Ascending aorta (tissue), 2 donors: ENCODE measurements around the gene STK32A. TPM values are rescaled to one million over a fixed set of nuclear protein-coding genes. Genes with fewer than 3 reads are reported as not detected.
"Not testable (repeated sequence)": the region's sequence is repeated elsewhere in the genome, so short reads cannot be mapped to it uniquely, and the experiment has no call there.

Experiments
- DNase-seq, 2 donors: peaks; one replicate each; pipeline ENCODE4 v3.0.0-alpha.2; 2019; ENCODE audit warnings: low spot score in 2 of 2
- H3K27ac ChIP-seq, 2 donors: fragments of 200-600 bp; sonication (generic); one replicate each; pipeline ENCODE4 v1.5.1; 2016 to 2017; ENCODE audit warnings: mild to moderate bottlenecking in 1 of 2
- H3K27me3 ChIP-seq: fragments of 200-600 bp; sonication (generic); one replicate; pipeline ENCODE4 v1.5.1; 2017
- H3K36me3 ChIP-seq, 2 donors: fragments of 200-600 bp; sonication (generic); one replicate each; pipeline ENCODE4 v1.5.1; 2016
- H3K4me1 ChIP-seq, 2 donors: fragments of 200-600 bp; sonication (generic); one replicate each; pipeline ENCODE4 v1.5.1; 2016 to 2017; ENCODE audit warnings: mild to moderate bottlenecking in 1 of 2
- H3K4me3 ChIP-seq, 2 donors: fragments of 200-600 bp; sonication (generic); one replicate each; pipeline ENCODE4 v1.5.1; 2016 to 2017; ENCODE audit warnings: mild to moderate bottlenecking in 1 of 2
- H3K9me3 ChIP-seq, 2 donors: fragments of 200-600 bp; sonication (generic); one replicate each; pipeline ENCODE4 v1.5.1; 2016
- intact Hi-C: fragments of 100-400 bp; cut with DNase I; formaldehyde crosslinking; loops from one replicate; pipeline ENCODE4 v1.15.1; 2023
- total RNA-seq: library from RNA; depleted of rRNA; stranded (reverse); fragments of >200 nt; gene quantifications from one replicate; pipeline ENCODE4 v1.1.0, GENCODE V29; 2016
- TF ChIP-seq, protein P1 (sequence below), 3 experiments: fragments of 200-600 bp in 2 of 3; fragments of 450-650 bp in 1 of 3; sonication (generic) in 2 of 3; IDR thresholded peaks; one replicate each; pipeline ENCODE4 v1.5.1; 2016 to 2019; ENCODE audit warnings: antibody characterized with exemption in 3 of 3, mild to moderate bottlenecking in 1 of 3, moderate library complexity in 1 of 3

The STK32A gene
- total RNA-seq, 1 donor from 2014 or later, result 6.2 TPM

DNA sequence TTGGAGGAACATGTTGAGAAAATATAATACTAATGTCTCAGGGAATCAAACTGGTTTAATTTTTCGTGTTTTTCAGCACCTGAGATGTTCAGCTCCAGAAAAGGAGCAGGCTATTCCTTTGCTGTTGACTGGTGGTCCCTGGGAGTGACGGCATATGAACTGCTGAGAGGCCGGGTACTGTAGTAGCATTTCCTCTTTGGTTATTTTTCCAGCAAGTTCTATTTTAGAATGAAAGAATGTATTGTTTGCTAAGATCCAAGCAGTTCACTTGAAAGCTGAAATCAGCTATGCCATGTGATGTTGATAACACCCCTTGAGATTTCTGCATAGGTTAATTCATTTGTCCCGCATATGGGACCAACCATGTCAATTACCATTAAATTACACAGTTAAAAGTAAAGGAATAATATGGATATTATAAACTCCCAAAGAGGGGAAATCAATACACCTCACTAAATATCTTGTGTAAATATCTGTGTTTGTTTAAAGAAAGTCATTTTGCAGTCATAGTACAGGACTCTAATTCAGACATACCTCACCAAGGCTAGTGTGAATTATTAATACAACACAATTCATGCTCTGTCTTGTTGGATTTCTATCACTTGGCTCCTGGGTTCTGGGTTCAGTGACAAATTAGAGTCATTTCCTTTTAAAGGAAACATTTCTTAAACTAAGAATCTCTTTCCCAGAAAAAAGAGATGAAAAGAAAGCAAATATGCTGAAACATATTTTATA, 126.8 kb downstream of the STK32A start:
- intact Hi-C loops, result no loop called here
- no peaks in the 10 kb centered on the region for H3K9me3 ChIP-seq
- no peak for DNase-seq
- H3K4me1 ChIP-seq, result no peaks in the 10 kb centered on the region
- no peaks in the 10 kb centered on the region for H3K36me3 ChIP-seq
- TF ChIP-seq, protein P1, sequence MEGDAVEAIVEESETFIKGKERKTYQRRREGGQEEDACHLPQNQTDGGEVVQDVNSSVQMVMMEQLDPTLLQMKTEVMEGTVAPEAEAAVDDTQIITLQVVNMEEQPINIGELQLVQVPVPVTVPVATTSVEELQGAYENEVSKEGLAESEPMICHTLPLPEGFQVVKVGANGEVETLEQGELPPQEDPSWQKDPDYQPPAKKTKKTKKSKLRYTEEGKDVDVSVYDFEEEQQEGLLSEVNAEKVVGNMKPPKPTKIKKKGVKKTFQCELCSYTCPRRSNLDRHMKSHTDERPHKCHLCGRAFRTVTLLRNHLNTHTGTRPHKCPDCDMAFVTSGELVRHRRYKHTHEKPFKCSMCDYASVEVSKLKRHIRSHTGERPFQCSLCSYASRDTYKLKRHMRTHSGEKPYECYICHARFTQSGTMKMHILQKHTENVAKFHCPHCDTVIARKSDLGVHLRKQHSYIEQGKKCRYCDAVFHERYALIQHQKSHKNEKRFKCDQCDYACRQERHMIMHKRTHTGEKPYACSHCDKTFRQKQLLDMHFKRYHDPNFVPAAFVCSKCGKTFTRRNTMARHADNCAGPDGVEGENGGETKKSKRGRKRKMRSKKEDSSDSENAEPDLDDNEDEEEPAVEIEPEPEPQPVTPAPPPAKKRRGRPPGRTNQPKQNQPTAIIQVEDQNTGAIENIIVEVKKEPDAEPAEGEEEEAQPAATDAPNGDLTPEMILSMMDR (IDR thresholded peaks at IDR 0.05), result no peak
- no peaks in the 10 kb centered on the region for H3K27me3 ChIP-seq
- no peak overlapping the region for H3K27ac ChIP-seq
- H3K4me3 ChIP-seq, result no peak overlapping the region

DNA sequence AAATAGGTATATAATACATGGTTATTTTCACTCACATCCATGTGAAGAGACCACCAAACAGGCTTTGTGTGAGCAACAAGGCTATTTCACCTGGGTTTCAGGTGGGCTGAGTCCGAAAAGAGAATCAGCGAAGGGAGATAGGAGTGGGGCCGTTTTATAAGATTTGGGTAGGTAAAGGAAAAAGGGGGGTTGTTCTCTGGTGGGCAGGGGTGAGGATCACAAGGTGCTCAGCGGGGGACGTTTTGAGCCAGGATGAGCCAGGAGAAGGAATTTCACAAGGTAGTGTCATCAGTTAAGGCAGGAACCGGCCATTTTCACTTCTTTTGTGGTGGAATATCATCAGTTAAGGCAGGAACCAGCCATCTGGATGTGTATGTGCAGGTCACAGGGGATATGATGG, 132.6 kb downstream of the STK32A start:
- H3K4me3 ChIP-seq, H3K27me3 ChIP-seq, intact Hi-C loops, H3K27ac ChIP-seq, DNase-seq, H3K9me3 ChIP-seq, H3K4me1 ChIP-seq, H3K36me3 ChIP-seq: not testable (repeated sequence)

DNA sequence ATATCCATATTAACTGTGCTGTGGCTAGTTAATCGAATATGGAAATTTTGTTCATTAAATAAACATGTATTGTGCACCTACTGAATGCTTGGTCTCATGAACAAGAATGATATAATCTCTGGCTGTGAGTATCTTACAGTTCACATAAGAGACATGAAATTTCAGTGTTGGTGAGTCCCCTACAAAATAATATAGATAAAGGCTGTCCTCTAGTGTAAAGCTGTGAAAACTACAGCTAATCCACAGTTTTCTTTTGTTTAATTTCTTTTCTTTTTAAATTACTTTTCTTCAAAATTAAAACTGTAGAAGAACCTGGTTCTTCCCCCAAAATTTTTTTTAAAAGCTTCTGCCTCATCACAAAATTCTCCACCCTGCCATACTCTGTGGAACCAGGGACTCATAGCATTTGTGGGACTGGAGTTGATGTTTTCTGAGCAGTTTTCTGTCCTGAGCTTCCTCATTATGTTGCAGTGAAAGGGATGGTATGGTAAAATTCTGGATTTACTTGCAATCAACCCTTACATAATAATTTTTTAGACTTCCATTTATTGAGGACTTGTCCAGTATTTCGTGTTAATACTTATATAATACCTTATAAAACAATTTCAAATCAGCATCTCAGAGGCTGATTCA, 135.0 kb downstream of the STK32A start:
- H3K27ac ChIP-seq, result peak overlapping the region; percentile 38 to 49
- DNase-seq, result no peak
- peak overlapping the region in 1 of 2 donors; percentile 38 for H3K4me3 ChIP-seq
- no peaks in the 10 kb centered on the region for H3K36me3 ChIP-seq
- no peaks in the 10 kb centered on the region for H3K9me3 ChIP-seq
- TF ChIP-seq, protein P1 (IDR thresholded peaks at IDR 0.05), result peak; percentile 50 to 82 (median 74)
- no peaks in the 10 kb centered on the region for H3K4me1 ChIP-seq
- intact Hi-C loops, result loop anchor here (1.0 kb wide), 1 partner anchor 146 kb away; no protein-coding TSS in a partner anchor
- no peaks in the 10 kb centered on the region for H3K27me3 ChIP-seq

DNA sequence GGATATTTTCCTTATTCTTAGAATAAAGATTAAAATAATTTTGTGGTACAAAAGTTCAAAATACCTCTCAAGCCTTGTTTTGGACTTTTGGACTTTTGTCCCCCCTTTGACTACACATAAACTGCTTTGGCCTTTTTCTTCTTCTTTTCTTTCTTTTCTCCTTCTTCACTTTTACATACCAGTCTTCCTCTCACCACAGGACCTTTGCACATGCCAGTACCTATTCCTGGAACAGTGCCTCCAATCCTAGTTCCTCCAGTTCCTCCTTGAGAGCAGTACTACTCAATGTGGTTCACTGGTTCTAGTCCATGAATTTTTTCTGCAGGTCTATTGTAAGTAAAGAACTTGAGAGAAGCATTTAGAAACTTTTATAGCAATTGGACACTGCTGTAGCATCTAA, 136.5 kb downstream of the STK32A start:
- Histone ChIP-seq H3K4me3 (no peak overlapping the region), H3K27ac (no peak overlapping the region), H3K9me3 (no peaks in the 10 kb centered on the region), H3K36me3 (no peaks in the 10 kb centered on the region), H3K27me3 (no peaks in the 10 kb centered on the region), H3K4me1 (no peaks in the 10 kb centered on the region)
- intact Hi-C loops, result no loop called here
- DNase-seq, result no peak
- TF ChIP-seq, protein P1 (IDR thresholded peaks at IDR 0.05), result no peak

DNA sequence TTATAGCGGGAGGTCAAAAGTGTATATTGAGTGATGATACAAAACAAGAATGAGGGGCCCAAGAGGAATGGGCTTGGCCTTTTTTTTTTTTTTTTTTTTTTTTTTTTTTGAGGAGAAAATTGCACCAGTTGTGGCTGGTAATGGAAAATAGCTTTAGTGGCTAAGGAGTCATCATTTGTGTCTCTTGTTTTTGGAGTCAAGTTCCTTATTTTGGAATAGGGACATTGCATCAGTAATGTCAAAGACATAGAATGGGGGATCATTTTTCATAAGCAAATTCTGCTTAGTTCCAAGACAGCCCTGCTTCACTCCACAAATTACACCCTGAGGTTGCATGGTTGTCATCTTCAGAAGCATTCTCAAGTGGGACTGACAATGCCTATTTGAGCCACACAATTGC, 137.4 kb downstream of the STK32A start:
- H3K4me1 ChIP-seq, result no peaks in the 10 kb centered on the region
- no peaks in the 10 kb centered on the region for H3K9me3 ChIP-seq
- no peaks in the 10 kb centered on the region for H3K36me3 ChIP-seq
- TF ChIP-seq, protein P1 (IDR thresholded peaks at IDR 0.05), result no peak
- H3K27me3 ChIP-seq, result no peaks in the 10 kb centered on the region
- no peak overlapping the region for H3K27ac ChIP-seq
- no peak for DNase-seq
- intact Hi-C loops, result no loop called here
- H3K4me3 ChIP-seq, result no peak overlapping the region

DNA sequence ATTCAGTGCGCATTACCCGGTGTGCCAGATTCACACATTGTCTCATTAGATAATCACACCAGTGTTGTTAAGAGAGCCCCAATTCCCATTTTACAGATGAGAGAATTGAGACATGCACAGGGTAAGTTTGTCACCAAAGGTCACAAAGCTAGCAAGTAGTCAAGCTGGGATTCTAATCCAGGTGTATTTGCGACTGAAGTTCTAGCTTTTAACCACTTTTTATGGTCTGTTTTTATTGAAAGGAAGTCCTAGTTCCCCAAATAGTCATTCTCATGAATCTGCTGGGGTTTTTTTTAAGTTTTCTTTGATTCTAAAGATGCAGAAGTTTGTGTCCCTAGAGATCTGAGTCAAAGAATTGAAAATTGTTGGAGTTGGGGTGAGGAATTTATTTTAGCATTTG, 138.5 kb downstream of the STK32A start:
- Histone ChIP-seq H3K4me3 (no peak overlapping the region), H3K9me3 (no peaks in the 10 kb centered on the region), H3K27me3 (no peaks in the 10 kb centered on the region), H3K4me1 (no peaks in the 10 kb centered on the region), H3K27ac (no peak overlapping the region), H3K36me3 (no peaks in the 10 kb centered on the region)
- intact Hi-C loops, result no loop called here
- TF ChIP-seq, protein P1 (IDR thresholded peaks at IDR 0.05), result no peak
- DNase-seq, result no peak
